ENCODE results near the gene PTPRF.

DNA sequence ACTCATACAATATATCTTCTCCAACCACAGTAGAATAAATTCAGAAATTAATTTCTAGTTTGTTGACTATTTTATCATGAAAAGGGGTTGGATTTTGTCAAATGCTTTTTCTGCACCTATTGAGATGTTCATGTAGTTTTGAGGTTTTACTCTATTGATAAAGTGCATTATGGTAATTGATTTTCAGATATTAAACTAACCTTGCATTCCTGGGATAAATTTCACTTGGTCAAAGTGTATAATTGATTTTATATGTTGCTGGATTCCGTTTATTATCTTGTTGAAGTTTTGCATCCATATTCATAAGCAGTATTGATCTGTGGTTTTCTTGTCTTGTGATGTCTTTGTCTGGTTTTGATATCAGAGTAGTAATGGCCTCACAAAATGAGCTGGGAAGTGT is 42.5 kb upstream of the PTPRF start:
- TF ChIP-seq, protein P1, sequence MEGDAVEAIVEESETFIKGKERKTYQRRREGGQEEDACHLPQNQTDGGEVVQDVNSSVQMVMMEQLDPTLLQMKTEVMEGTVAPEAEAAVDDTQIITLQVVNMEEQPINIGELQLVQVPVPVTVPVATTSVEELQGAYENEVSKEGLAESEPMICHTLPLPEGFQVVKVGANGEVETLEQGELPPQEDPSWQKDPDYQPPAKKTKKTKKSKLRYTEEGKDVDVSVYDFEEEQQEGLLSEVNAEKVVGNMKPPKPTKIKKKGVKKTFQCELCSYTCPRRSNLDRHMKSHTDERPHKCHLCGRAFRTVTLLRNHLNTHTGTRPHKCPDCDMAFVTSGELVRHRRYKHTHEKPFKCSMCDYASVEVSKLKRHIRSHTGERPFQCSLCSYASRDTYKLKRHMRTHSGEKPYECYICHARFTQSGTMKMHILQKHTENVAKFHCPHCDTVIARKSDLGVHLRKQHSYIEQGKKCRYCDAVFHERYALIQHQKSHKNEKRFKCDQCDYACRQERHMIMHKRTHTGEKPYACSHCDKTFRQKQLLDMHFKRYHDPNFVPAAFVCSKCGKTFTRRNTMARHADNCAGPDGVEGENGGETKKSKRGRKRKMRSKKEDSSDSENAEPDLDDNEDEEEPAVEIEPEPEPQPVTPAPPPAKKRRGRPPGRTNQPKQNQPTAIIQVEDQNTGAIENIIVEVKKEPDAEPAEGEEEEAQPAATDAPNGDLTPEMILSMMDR (IDR thresholded peaks at IDR 0.05), result no peak
- TF ChIP-seq EP300 (IDR thresholded peaks at IDR 0.05) (no peak), POLR2A (IDR thresholded peaks at IDR 0.05) (no peak)

All from ovary (tissue), 3 donors.